ENCODE data around the gene ROPN1L. TPM values are rescaled to one million over a fixed set of nuclear protein-coding genes. Genes with fewer than 3 reads are reported as not detected.

The ROPN1L gene
- total and polyA plus RNA-seq, 2 of the 4 experiments (the other 2 are of a cell fraction): 0.34 to 0.36 TPM

GRCh38 chr5:10423022-10423421 lies 18.7 kb upstream of the ROPN1L start:
- Histone ChIP-seq H2BK120ac (ENCODE audit: low read depth, low read length) (no peak overlapping the region), H3K18ac (ENCODE audit: low read depth, low read length) (no peak overlapping the region), H3K23ac (ENCODE audit: low read depth, low read length) (no peak overlapping the region), H3K27me3 (ENCODE audit: control insufficient read depth, insufficient read depth, low read length) (no peaks in the 10 kb centered on the region), H3K4ac (ENCODE audit: low read depth, low read length) (no peak overlapping the region), H3K4me2 (ENCODE audit: low read depth, low read length) (no peak overlapping the region), H4K20me1 (ENCODE audit: insufficient read depth, low read length) (no peaks in the 10 kb centered on the region), H2AK9ac (replicated peaks; ENCODE audit: low read depth, low read length, poor library complexity) (no peak overlapping the region), H2BK20ac (ENCODE audit: low read depth, low read length) (no peak overlapping the region), H3K9me1 (ENCODE audit: insufficient read depth, low read length) (peaks cover 17% of the 10 kb centered on the region), H3K36me3 (ENCODE audit: control insufficient read depth, insufficient read depth, low read length) (peaks cover 42% of the 10 kb centered on the region), H2AFZ (replicated peaks; ENCODE audit: low read length, poor library complexity) (no peak overlapping the region), H3K56ac (ENCODE audit: extremely low read depth, insufficient read depth, low read length) (no peak overlapping the region), H2AK5ac (ENCODE audit: low read depth, low read length) (no peak overlapping the region), H4K8ac (ENCODE audit: low read depth in 2 of 2, low read length in 2 of 2) (no peak overlapping the region), H3K27ac (ENCODE audit: insufficient read depth, low read length) (no peak overlapping the region), H2BK15ac (ENCODE audit: low read depth, low read length) (no peak overlapping the region), H3K4me1 (ENCODE audit: control insufficient read depth, insufficient read depth, low read length) (peaks cover 10% of the 10 kb centered on the region), H3K79me1 (ENCODE audit: low read depth in 1 of 2, low read length in 2 of 2) (peaks cover 32 to 43% of the 10 kb centered on the region in 2 experiments), H3K14ac (replicated peaks; ENCODE audit: low read depth, low read length) (no peak overlapping the region), H2BK5ac (ENCODE audit: low read depth, low read length, poor library complexity, severe bottlenecking) (no peak overlapping the region), H3K9me3 (ENCODE audit: control insufficient read depth, insufficient read depth, low read length) (no peaks in the 10 kb centered on the region), H3K9ac (ENCODE audit: low read depth, low read length) (no peak overlapping the region), H4K91ac (ENCODE audit: insufficient read depth, low read depth, low read length) (no peak overlapping the region), H4K5ac (ENCODE audit: low read depth, low read length) (no peak overlapping the region), H3K4me3 (ENCODE audit: insufficient read depth, low read depth, low read length) (no peak overlapping the region)
- in situ Hi-C loops (cut with MboI; ENCODE audit: low sequenced_read_pairs): no loop called here
- BruUV-seq (replicated peaks): no TSS peak
- no CpG with 5 or more reads among the region's 2 CpGs for WGBS, 2 experiments (ENCODE audit: extremely low coverage in 2 of 2, insufficient read length in 1 of 2)
- TF ChIP-seq MXI1 (IDR thresholded peaks at IDR 0.05; ENCODE audit: borderline replicate concordance, low read depth, low read length) (no peak), FOS (IDR thresholded peaks at IDR 0.05; ENCODE audit: low read depth, low read length) (no peak), USF2 (IDR thresholded peaks at IDR 0.05; ENCODE audit: low read depth, low read length) (no peak), MAFK (IDR thresholded peaks at IDR 0.05; ENCODE audit: low read depth, low read length) (no peak), NFE2L2 (IDR thresholded peaks at IDR 0.05; ENCODE audit: low read depth, low read length) (no peak), ELK1 (IDR thresholded peaks at IDR 0.05; ENCODE audit: borderline replicate concordance, low read depth, low read length) (no peak), CEBPB (IDR thresholded peaks at IDR 0.05; ENCODE audit: low read depth, low read length) (no peak), RCOR1 (IDR thresholded peaks at IDR 0.05; ENCODE audit: insufficient replicate concordance, low read length) (no peak), MAZ (IDR thresholded peaks at IDR 0.05; ENCODE audit: borderline replicate concordance, low read depth, low read length) (no peak), POLR2A (IDR thresholded peaks at IDR 0.05; ENCODE audit: low read depth, low read length) (no peak), RFX5 (IDR thresholded peaks at IDR 0.05; ENCODE audit: low read depth, low read length) (no peak), CHD1 (IDR thresholded peaks at IDR 0.05; ENCODE audit: low read depth, low read length) (no peak), SMC3 (IDR thresholded peaks at IDR 0.05; ENCODE audit: low read depth, low read length) (no peak), CTCF (conservative IDR thresholded peaks at IDR 0.05; ENCODE audit: low read depth, low read length) (no peak), BHLHE40 (IDR thresholded peaks at IDR 0.05; ENCODE audit: low read depth, low read length) (no peak)
- intact Hi-C loops (cut with micrococcal nuclease): loop anchor here (5.0 kb wide), 1 partner anchor 71 kb away; the partner anchor contains the start of gene MARCHF6
- ATAC-seq (ENCODE audit: low read depth): no peak
- ChIA-PET CTCF (interaction anchor here (0.6 to 5.0 kb wide), 4 partner anchors 9 to 205 kb away, joined by 3 to 33 read pairs (median 6); no protein-coding TSS in a partner anchor), POLR2A (ENCODE audit: unreplicated experiment) (interaction anchor here (0.6 kb wide), 1 partner anchor 62 kb away, joined by 5 read pairs; no protein-coding TSS in a partner anchor)
- dilution Hi-C loops (cut with HindIII; ENCODE audit: low sequenced_read_pairs, unreplicated experiment): no loop called here
- DNase-seq: no peak
